ENCODE results near the gene TMEM151A.
"Not testable (repeated sequence)": the region's sequence is repeated elsewhere in the genome, so short reads cannot be mapped to it uniquely, and the experiment has no call there.

TMEM151A gene

GRCh38 chr11:66291706-66292542, at the start of gene TMEM151A:
Gene TMEM151A (plus strand): TSS chr11:66291894. CDS start chr11:66292014, 120 bp downstream.
- DNase-seq = no peak

GRCh38 chr11:66242095-66242765, 49.5 kb upstream of the TMEM151A start:
- no peak for DNase-seq

- DNase-seq = no peak
Observed at GRCh38 chr11:66243782-66244535, 47.7 kb upstream of the TMEM151A start.

GRCh38 chr11:66247295-66247694, 44.4 kb upstream of the TMEM151A start:
- DNase-seq = no peak

GRCh38 chr11:66247801-66248200, 43.9 kb upstream of the TMEM151A start:
- DNase-seq = no peak

GRCh38 chr11:66248903-66249302, 42.8 kb upstream of the TMEM151A start:
- no peak for DNase-seq

- DNase-seq = no peak
Observed at GRCh38 chr11:66251809-66252208, 39.9 kb upstream of the TMEM151A start.

GRCh38 chr11:66253081-66253480, 38.6 kb upstream of the TMEM151A start:
- not testable (repeated sequence) for DNase-seq

- no peak for DNase-seq
Observed at GRCh38 chr11:66258473-66258893, 33.2 kb upstream of the TMEM151A start.

GRCh38 chr11:66259225-66259624, 32.5 kb upstream of the TMEM151A start:
- DNase-seq = no peak

GRCh38 chr11:66259956-66260355, 31.7 kb upstream of the TMEM151A start:
- no peak for DNase-seq

- DNase-seq = no peak
Observed at GRCh38 chr11:66261578-66261977, 30.1 kb upstream of the TMEM151A start.

- DNase-seq = no peak
Observed at GRCh38 chr11:66262191-66262590, 29.5 kb upstream of the TMEM151A start.

- no peak for DNase-seq
Observed at GRCh38 chr11:66262696-66263095, 29.0 kb upstream of the TMEM151A start.

- DNase-seq = no peak
Observed at GRCh38 chr11:66263231-66263630, 28.5 kb upstream of the TMEM151A start.

- DNase-seq = no peak
Observed at GRCh38 chr11:66263785-66264184, 27.9 kb upstream of the TMEM151A start.

- DNase-seq = no peak
Observed at GRCh38 chr11:66264383-66264782, 27.3 kb upstream of the TMEM151A start.

GRCh38 chr11:66264914-66265313, 26.8 kb upstream of the TMEM151A start:
- no peak for DNase-seq

GRCh38 chr11:66265531-66266377, 25.9 kb upstream of the TMEM151A start:
- DNase-seq = no peak

- DNase-seq = no peak
Observed at GRCh38 chr11:66266378-66267038, 25.2 kb upstream of the TMEM151A start.

GRCh38 chr11:66267039-66267378, 24.7 kb upstream of the TMEM151A start:
- DNase-seq = no peak

Data from Kasumi-1 (cell line).